ENCODE data around the gene KRT23.

KRT23 gene

GRCh38 chr17:40937384-40937819 is at the start of gene KRT23:
Gene KRT23 (minus strand): TSS chr17:40937646. CDS start chr17:40936603, 1,043 bp downstream.
- Histone ChIP-seq H3K4me3 (replicated peaks; ENCODE audit: low read depth, low read length) (no peak within 1 kb of the TSS), H3K36me3 (ENCODE audit: control insufficient read depth, insufficient read depth, low read length) (no peaks in the 10 kb centered on the region), H3K27me3 (replicated peaks; ENCODE audit: control insufficient read depth, insufficient read depth, low read length) (peaks cover 3% of the 10 kb centered on the region; the same call in 1 of the 2 replicates)
- no peak for TF ChIP-seq CTCF (IDR thresholded peaks at IDR 0.05; ENCODE audit: insufficient read depth, low read length, poor library complexity, severe bottlenecking)
- DNase-seq (ENCODE audit: extremely low read depth, insufficient read length) = no peak

DNA sequence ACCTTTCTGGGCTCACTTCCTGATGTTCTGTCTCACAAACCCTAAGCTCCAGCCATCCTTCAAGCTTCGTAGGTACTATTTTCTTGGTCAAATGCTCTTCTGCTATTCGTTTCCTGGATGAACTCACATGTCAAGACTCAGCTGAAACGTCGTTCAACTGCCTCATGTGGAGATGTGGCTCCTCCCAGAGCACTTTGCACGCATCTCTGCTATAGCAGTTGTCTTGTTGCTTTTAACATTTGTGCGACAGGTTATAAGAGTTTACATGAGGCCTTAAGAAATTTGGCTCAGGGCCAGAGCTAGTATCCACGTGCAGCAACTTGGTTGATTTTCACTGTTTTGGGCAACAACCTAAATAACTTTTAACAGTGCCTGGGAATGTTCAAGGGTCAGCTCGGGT is 49.5 kb upstream of the KRT23 start:
- Histone ChIP-seq H3K4me3 (replicated peaks; ENCODE audit: low read depth, low read length) (no peak overlapping the region), H3K36me3 (ENCODE audit: control insufficient read depth, insufficient read depth, low read length) (no peaks in the 10 kb centered on the region), H3K27me3 (replicated peaks; ENCODE audit: control insufficient read depth, insufficient read depth, low read length) (no peaks in the 10 kb centered on the region; the same call in 1 of the 2 replicates)
- TF ChIP-seq CTCF (IDR thresholded peaks at IDR 0.05; ENCODE audit: insufficient read depth, low read length, poor library complexity, severe bottlenecking) = no peak
- DNase-seq (ENCODE audit: extremely low read depth, insufficient read length) = no peak

DNA sequence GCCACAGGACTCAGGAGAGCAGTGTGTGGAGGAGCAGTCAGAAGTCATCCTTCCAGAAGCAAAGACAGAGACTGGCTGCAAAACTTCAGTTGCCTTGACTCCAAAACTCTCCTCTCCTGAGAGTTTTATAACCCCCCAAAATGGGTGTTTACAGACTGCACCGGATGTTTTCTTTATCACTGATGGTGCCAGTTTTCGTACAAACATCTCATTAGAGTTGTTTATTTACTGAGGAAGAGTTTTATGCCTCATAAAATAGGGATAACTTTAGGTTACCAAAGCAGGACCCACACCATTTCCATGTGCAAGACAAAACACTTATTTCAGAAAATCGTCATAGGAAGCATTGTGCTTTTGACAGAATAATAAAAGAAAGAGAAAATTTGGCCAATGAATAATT is 46.8 kb upstream of the KRT23 start, which contains the start of gene KRT40:
KRT40 (minus strand) TSS at position 101 of the 400 bp plus-strand sequence; CDS start at position 48, 53 bp downstream.
- H3K36me3 ChIP-seq (ENCODE audit: control insufficient read depth, insufficient read depth, low read length) = no peaks in the 10 kb centered on the region
- no peak within 1 kb of the TSS for H3K4me3 ChIP-seq (replicated peaks; ENCODE audit: low read depth, low read length)
- no peak for TF ChIP-seq CTCF (IDR thresholded peaks at IDR 0.05; ENCODE audit: insufficient read depth, low read length, poor library complexity, severe bottlenecking)
- no peaks in the 10 kb centered on the region; the same call in 1 of the 2 replicates for H3K27me3 ChIP-seq (replicated peaks; ENCODE audit: control insufficient read depth, insufficient read depth, low read length)
- no peak for DNase-seq (ENCODE audit: extremely low read depth, insufficient read length)

DNA sequence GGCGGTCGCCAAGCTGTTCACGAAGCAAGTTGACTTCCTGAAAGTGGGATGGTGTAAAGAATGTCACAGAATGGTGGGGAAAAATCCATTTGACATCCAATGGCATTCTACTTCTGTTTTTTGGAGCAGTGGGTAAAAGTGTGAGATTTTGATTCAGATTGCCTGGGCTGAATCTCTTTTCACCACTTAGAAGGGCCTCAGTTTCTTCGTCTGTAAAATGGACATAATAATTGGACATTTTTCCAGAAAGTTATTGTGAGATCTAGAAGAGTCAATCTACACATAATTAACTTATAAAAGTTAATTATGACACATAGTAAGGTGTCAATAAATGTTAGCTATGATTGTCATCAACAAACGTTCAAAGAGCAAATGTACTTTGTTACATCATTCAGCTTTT is 43.7 kb upstream of the KRT23 start:
- Histone ChIP-seq H3K27me3 (replicated peaks; ENCODE audit: control insufficient read depth, insufficient read depth, low read length) (no peaks in the 10 kb centered on the region; the same call in 1 of the 2 replicates), H3K36me3 (ENCODE audit: control insufficient read depth, insufficient read depth, low read length) (no peaks in the 10 kb centered on the region), H3K4me3 (replicated peaks; ENCODE audit: low read depth, low read length) (no peak overlapping the region)
- no peak for DNase-seq (ENCODE audit: extremely low read depth, insufficient read length)
- TF ChIP-seq CTCF (IDR thresholded peaks at IDR 0.05; ENCODE audit: insufficient read depth, low read length, poor library complexity, severe bottlenecking) = no peak

GRCh38 chr17:40980596-40980995 is 43.1 kb upstream of the KRT23 start:
- H3K27me3 ChIP-seq (replicated peaks; ENCODE audit: control insufficient read depth, insufficient read depth, low read length) = no peaks in the 10 kb centered on the region; the same call in 1 of the 2 replicates
- no peak for DNase-seq (ENCODE audit: extremely low read depth, insufficient read length)
- no peak overlapping the region for H3K4me3 ChIP-seq (replicated peaks; ENCODE audit: low read depth, low read length)
- H3K36me3 ChIP-seq (ENCODE audit: control insufficient read depth, insufficient read depth, low read length) = no peaks in the 10 kb centered on the region
- no peak for TF ChIP-seq CTCF (IDR thresholded peaks at IDR 0.05; ENCODE audit: insufficient read depth, low read length, poor library complexity, severe bottlenecking)

DNA sequence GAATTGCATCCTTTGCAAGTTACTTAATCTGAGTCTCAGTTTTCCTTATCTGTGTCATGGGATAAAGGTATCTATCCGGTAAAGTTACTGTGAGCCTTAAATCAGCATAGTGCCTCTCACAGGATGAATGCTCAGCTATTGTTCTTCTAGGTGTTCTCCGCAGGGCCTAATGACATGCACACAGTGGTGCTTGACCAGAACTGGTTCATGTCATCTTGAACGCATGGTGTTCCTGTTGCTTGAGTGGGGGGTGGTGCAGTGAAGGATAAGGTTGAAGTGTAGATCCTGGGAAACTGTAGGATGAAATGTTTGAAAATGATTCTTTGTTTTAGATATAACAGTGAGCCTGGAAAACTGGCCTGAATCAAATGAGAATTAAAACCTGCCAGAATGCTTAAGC is 42.7 kb upstream of the KRT23 start:
- Histone ChIP-seq H3K36me3 (ENCODE audit: control insufficient read depth, insufficient read depth, low read length) (no peaks in the 10 kb centered on the region), H3K4me3 (replicated peaks; ENCODE audit: low read depth, low read length) (no peak overlapping the region), H3K27me3 (replicated peaks; ENCODE audit: control insufficient read depth, insufficient read depth, low read length) (no peaks in the 10 kb centered on the region; the same call in 1 of the 2 replicates)
- no peak for DNase-seq (ENCODE audit: extremely low read depth, insufficient read length)
- TF ChIP-seq CTCF (IDR thresholded peaks at IDR 0.05; ENCODE audit: insufficient read depth, low read length, poor library complexity, severe bottlenecking) = no peak
